IPS DF 4.7 (cell line): Measurements from ENCODE around the gene ROPN1L.
"Not testable (repeated sequence)": the region's sequence is repeated elsewhere in the genome, so short reads cannot be mapped to it uniquely, and the experiment has no call there.

ENCODE experiments used
- DNase-seq: peaks from one replicate; pipeline ENCODE4 v3.0.0-alpha.2; 2013; ENCODE audit warnings: low spot score; ENCODE audit errors: extremely low read depth

Gene ROPN1L

GRCh38 chr5:10441083-10441991 is at the start of gene ROPN1L:
Gene ROPN1L (plus strand): TSS chr5:10441879. CDS start chr5:10442168, 289 bp downstream.
- DNase-seq: no peak

GRCh38 chr5:10392567-10393328 is 48.9 kb upstream of the ROPN1L start:
- DNase-seq: not testable (repeated sequence)

- no peak for DNase-seq
These were observed 48.2 kb upstream of the ROPN1L start for GRCh38 chr5:10393491-10393890.

GRCh38 chr5:10396552-10396951 is 45.1 kb upstream of the ROPN1L start:
- no peak for DNase-seq

- no peak for DNase-seq
These were observed 41.8 kb upstream of the ROPN1L start for GRCh38 chr5:10399839-10400238.

GRCh38 chr5:10400411-10400810 is 41.3 kb upstream of the ROPN1L start:
- no peak for DNase-seq

GRCh38 chr5:10400831-10401230 is 40.8 kb upstream of the ROPN1L start:
- DNase-seq: no peak

GRCh38 chr5:10401498-10401897 is 40.2 kb upstream of the ROPN1L start:
- DNase-seq: no peak

GRCh38 chr5:10403829-10404228 is 37.9 kb upstream of the ROPN1L start:
- DNase-seq: no peak

GRCh38 chr5:10406651-10407050 is 35.0 kb upstream of the ROPN1L start:
- no peak for DNase-seq

GRCh38 chr5:10409504-10409903 is 32.2 kb upstream of the ROPN1L start:
- DNase-seq: no peak

GRCh38 chr5:10410662-10411061 is 31.0 kb upstream of the ROPN1L start:
- no peak for DNase-seq

- DNase-seq: no peak
These were observed 30.3 kb upstream of the ROPN1L start for GRCh38 chr5:10411336-10411735.

- DNase-seq: no peak
These were observed 24.8 kb upstream of the ROPN1L start for GRCh38 chr5:10416868-10417267.

- no peak for DNase-seq
These were observed 22.9 kb upstream of the ROPN1L start for GRCh38 chr5:10418654-10419345.

- no peak for DNase-seq
These were observed 21.2 kb upstream of the ROPN1L start for GRCh38 chr5:10420468-10420867.

- DNase-seq: no peak
These were observed 20.7 kb upstream of the ROPN1L start for GRCh38 chr5:10420932-10421331.

- DNase-seq: no peak
These were observed 19.6 kb upstream of the ROPN1L start for GRCh38 chr5:10421896-10422691.

- no peak for DNase-seq
These were observed 18.7 kb upstream of the ROPN1L start for GRCh38 chr5:10423022-10423421.

- DNase-seq: no peak
These were observed 17.5 kb upstream of the ROPN1L start for GRCh38 chr5:10424124-10424731.

- DNase-seq: no peak
These were observed 14.5 kb upstream of the ROPN1L start for GRCh38 chr5:10427201-10427600.
